Esophagus muscularis mucosa (tissue), 4 donors: Measurements from ENCODE around the gene NKAIN4.

Experiments used
- EP300 ChIP-seq: sonication (generic); formaldehyde crosslinking; IDR thresholded peaks from one replicate; pipeline ENCODE4 v1.6.1; 2017; ENCODE audit warnings: antibody characterized with exemption
- POLR2A ChIP-seq: fragments of 450-650 bp; IDR thresholded peaks from one replicate; pipeline ENCODE4 v1.6.1; 2017; ENCODE audit warnings: antibody characterized with exemption, moderate library complexity, mild to moderate bottlenecking, low read depth
- POLR2AphosphoS5 ChIP-seq, 2 donors: sonication (generic); formaldehyde crosslinking; IDR thresholded peaks; one replicate each; pipeline ENCODE4 v1.6.1; 2017; ENCODE audit warnings: antibody characterized with exemption in 2 of 2
- TF ChIP-seq, protein P1 (sequence below), 3 experiments: fragments of 200-600 bp in 2 of 3; fragments of 450-650 bp in 1 of 3; sonication (generic) in 2 of 3; IDR thresholded peaks; one replicate each; pipeline ENCODE4 v1.5.1; 2017 to 2019; ENCODE audit warnings: antibody characterized with exemption in 3 of 3, mild to moderate bottlenecking in 2 of 3, moderate library complexity in 1 of 3

DNA sequence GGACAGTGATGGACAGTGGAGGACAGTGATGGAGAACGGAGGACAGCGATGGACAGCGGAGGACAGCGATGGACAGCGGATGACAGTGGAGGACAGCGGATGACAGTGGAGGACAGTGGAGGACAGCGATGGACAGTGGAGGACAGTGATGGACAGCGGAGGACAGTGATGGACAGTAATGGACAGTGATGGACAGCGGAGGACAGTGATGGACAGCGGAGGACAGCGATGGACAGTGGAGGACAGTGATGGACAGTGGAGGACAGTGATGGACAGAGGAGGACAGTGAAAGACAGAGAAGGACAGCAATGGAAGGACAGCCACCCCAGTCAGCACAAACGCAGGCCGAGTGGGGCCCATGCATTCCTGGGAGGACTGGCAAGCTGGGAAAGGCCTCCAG is 3.4 kb upstream of the NKAIN4 start:
- TF ChIP-seq POLR2A: no peak
- TF ChIP-seq, protein P1, sequence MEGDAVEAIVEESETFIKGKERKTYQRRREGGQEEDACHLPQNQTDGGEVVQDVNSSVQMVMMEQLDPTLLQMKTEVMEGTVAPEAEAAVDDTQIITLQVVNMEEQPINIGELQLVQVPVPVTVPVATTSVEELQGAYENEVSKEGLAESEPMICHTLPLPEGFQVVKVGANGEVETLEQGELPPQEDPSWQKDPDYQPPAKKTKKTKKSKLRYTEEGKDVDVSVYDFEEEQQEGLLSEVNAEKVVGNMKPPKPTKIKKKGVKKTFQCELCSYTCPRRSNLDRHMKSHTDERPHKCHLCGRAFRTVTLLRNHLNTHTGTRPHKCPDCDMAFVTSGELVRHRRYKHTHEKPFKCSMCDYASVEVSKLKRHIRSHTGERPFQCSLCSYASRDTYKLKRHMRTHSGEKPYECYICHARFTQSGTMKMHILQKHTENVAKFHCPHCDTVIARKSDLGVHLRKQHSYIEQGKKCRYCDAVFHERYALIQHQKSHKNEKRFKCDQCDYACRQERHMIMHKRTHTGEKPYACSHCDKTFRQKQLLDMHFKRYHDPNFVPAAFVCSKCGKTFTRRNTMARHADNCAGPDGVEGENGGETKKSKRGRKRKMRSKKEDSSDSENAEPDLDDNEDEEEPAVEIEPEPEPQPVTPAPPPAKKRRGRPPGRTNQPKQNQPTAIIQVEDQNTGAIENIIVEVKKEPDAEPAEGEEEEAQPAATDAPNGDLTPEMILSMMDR (IDR thresholded peaks at IDR 0.05): no peak
- TF ChIP-seq POLR2AphosphoS5 (IDR thresholded peaks at IDR 0.05): no peak
- TF ChIP-seq EP300: no peak
